HepG2 (cell line): ENCODE results near the gene WRAP73. TPM values are rescaled to one million over a fixed set of nuclear protein-coding genes. Genes with fewer than 3 reads are reported as not detected.

Source experiments
- ARID5B ChIP-seq: IDR thresholded peaks from 2 replicates; pipeline ENCODE4 v1.4.0; 2020; ENCODE audit warnings: mild to moderate bottlenecking, missing genetic modification reagents
- ATAD3A ChIP-seq: sonication (generic); formaldehyde crosslinking; IDR thresholded peaks from 2 replicates; pipeline ENCODE4 v1.4.0; 2020; ENCODE audit warnings: missing genetic modification reagents
- CAMTA2 ChIP-seq: sonication (generic); formaldehyde crosslinking; IDR thresholded peaks from 2 replicates; pipeline ENCODE4 v1.4.0; 2020; ENCODE audit warnings: mild to moderate bottlenecking, missing genetic modification reagents, borderline replicate concordance
- CSRNP2 ChIP-seq: sonication (generic); formaldehyde crosslinking; conservative IDR thresholded peaks from 2 replicates; pipeline ENCODE4 v1.8.0; 2022; ENCODE audit warnings: low read depth, missing genetic modification reagents
- HMG20B ChIP-seq: conservative IDR thresholded peaks from 2 replicates; pipeline ENCODE4 v1.6.1; 2016; ENCODE audit warnings: missing genetic modification reagents, missing compliant biosample characterization
- HMGA1 ChIP-seq: sonication (generic); formaldehyde crosslinking; conservative IDR thresholded peaks from 2 replicates; pipeline ENCODE4 v1.4.0; 2020; ENCODE audit warnings: missing genetic modification reagents
- HNRNPK ChIP-seq: fragments of 200-400 bp; formaldehyde crosslinking; IDR thresholded peaks from 2 replicates; pipeline ENCODE4 v1.6.1; 2018; ENCODE audit warnings: low read length, low read depth, moderate library complexity, mild to moderate bottlenecking; ENCODE audit not compliant: poor library complexity, severe bottlenecking
- IRF2 ChIP-seq: IDR thresholded peaks from 2 replicates; pipeline ENCODE4 v1.6.1; 2018; ENCODE audit warnings: missing genetic modification reagents, missing compliant biosample characterization
- JUN ChIP-seq: sonication (generic); formaldehyde crosslinking; IDR thresholded peaks from 2 replicates; pipeline ENCODE4 v1.4.0; 2020; ENCODE audit warnings: mild to moderate bottlenecking, missing genetic modification reagents
- KMT2A ChIP-seq: sonication (generic); formaldehyde crosslinking; IDR thresholded peaks from 2 replicates; pipeline ENCODE4 v1.4.0; 2020; ENCODE audit warnings: missing genetic modification reagents
- MEF2D ChIP-seq: sonication (generic); formaldehyde crosslinking; IDR thresholded peaks from 2 replicates; pipeline ENCODE4 v1.5.1; 2020; ENCODE audit warnings: mild to moderate bottlenecking, missing genetic modification reagents
- NFATC3 ChIP-seq: sonication (generic); formaldehyde crosslinking; IDR thresholded peaks from 2 replicates; pipeline ENCODE4 v1.5.1; 2020; ENCODE audit warnings: mild to moderate bottlenecking, missing genetic modification reagents
- NFYC ChIP-seq: IDR thresholded peaks from 2 replicates; pipeline ENCODE4 v1.6.1; 2016; ENCODE audit warnings: missing genetic modification reagents, missing compliant biosample characterization
- PHF21A ChIP-seq: sonication (generic); formaldehyde crosslinking; IDR thresholded peaks from 2 replicates; pipeline ENCODE4 v1.5.0; 2020; ENCODE audit warnings: mild to moderate bottlenecking, missing genetic modification reagents
- RAD21 ChIP-seq: fragments of 450-650 bp; formaldehyde crosslinking; IDR thresholded peaks from 2 replicates; pipeline ENCODE4 v1.5.0; 2020; ENCODE audit warnings: mild to moderate bottlenecking
- STAT5B ChIP-seq: sonication (generic); formaldehyde crosslinking; IDR thresholded peaks from 2 replicates; pipeline ENCODE4 v1.4.0; 2020; ENCODE audit warnings: missing genetic modification reagents
- WIZ ChIP-seq: sonication (generic); formaldehyde crosslinking; IDR thresholded peaks from 2 replicates; pipeline ENCODE4 v1.5.1; 2020; ENCODE audit warnings: mild to moderate bottlenecking, missing genetic modification reagents
- ZBTB3 ChIP-seq: sonication (generic); formaldehyde crosslinking; IDR thresholded peaks from 2 replicates; pipeline ENCODE4 v1.4.0; 2020; ENCODE audit warnings: low read depth, mild to moderate bottlenecking, moderate library complexity, missing genetic modification reagents, borderline replicate concordance
- ZBTB49 ChIP-seq: sonication (generic); formaldehyde crosslinking; IDR thresholded peaks from 2 replicates; pipeline ENCODE4 v1.4.0; 2020; ENCODE audit warnings: missing genetic modification reagents, borderline replicate concordance
- polyA plus RNA-seq, 8 experiments: library from polyadenylated mRNA; depleted of rRNA in 3 of 8; stranded (reverse) in 7 of 8; unstranded in 1 of 8; fragments of >200 nt; fragmentation: Illumina TruSeq in 4 of 8; extraction: Trizol in 4 of 8; gene quantifications; 2 replicates each; pipeline versions ENCODE4 v1.2.1 to v1.2.3, GENCODE V29; 2011 to 2016; ENCODE audit warnings: low read depth in 4 of 8, missing spikeins in 1 of 8, mixed read lengths in 1 of 8; ENCODE audit not compliant: insufficient read depth in 1 of 8
- total RNA-seq, 5 experiments: library from RNA; depleted of rRNA; stranded (reverse); fragments of >200 nt; fragmentation: Illumina TruSeq; extraction: Trizol; gene quantifications; 2 replicates each; pipeline ENCODE4 v1.2.3, GENCODE V29; 2016; ENCODE audit warnings: low read depth in 1 of 5
- TF ChIP-seq, protein P1 (sequence below): IDR thresholded peaks from 2 replicates; pipeline ENCODE4 v1.6.1; 2016; ENCODE audit warnings: mild to moderate bottlenecking

The WRAP73 gene
- total and polyA plus RNA-seq, 2 of the 13 experiments (the other 11 are each of a cell fraction or from before 2014, with no cell fraction given): 18.1 to 40.4 TPM

GRCh38 chr1:3649342-3650247 lies at the start of gene WRAP73 (continued):
- TF ChIP-seq CSRNP2 (CRISPR knock-in tag): no peak
- TF ChIP-seq HMG20B (CRISPR knock-in tag): no peak
- TF ChIP-seq NFYC: peak; percentile 89
- TF ChIP-seq KMT2A: peak; percentile 74
- TF ChIP-seq PHF21A: no peak
- TF ChIP-seq HMGA1 (CRISPR knock-in tag): no peak
- no peak for TF ChIP-seq MEF2D (CRISPR knock-in tag)
- no peak for TF ChIP-seq STAT5B (CRISPR knock-in tag)
- TF ChIP-seq ZBTB3 (CRISPR knock-in tag): no peak
- TF ChIP-seq CAMTA2 (CRISPR knock-in tag): no peak
- TF ChIP-seq ARID5B (CRISPR knock-in tag): peak; percentile 8; the same call in 1 of the 2 replicates
- no peak for TF ChIP-seq ATAD3A (CRISPR knock-in tag)
- no peak for TF ChIP-seq NFATC3 (CRISPR knock-in tag)
- TF ChIP-seq, protein P1, sequence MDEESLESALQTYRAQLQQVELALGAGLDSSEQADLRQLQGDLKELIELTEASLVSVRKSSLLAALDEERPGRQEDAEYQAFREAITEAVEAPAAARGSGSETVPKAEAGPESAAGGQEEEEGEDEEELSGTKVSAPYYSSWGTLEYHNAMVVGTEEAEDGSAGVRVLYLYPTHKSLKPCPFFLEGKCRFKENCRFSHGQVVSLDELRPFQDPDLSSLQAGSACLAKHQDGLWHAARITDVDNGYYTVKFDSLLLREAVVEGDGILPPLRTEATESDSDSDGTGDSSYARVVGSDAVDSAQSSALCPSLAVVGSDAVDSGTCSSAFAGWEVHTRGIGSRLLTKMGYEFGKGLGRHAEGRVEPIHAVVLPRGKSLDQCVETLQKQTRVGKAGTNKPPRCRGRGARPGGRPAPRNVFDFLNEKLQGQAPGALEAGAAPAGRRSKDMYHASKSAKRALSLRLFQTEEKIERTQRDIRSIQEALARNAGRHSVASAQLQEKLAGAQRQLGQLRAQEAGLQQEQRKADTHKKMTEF: peak; percentile 44; the same call in 1 of the 2 replicates
- TF ChIP-seq JUN (CRISPR knock-in tag): 0 out of 2 replicates have a peak, but pooled peaks have one; percentile 34
- TF ChIP-seq HNRNPK: no peak
- no peak for TF ChIP-seq WIZ
- no peak for TF ChIP-seq ZBTB49 (CRISPR knock-in tag)
- no peak; the same call in 1 of the 2 replicates for TF ChIP-seq IRF2 (CRISPR knock-in tag)
- TF ChIP-seq RAD21 (CRISPR knock-in tag): peak; percentile 26; the same call in 1 of the 2 replicates
